ENCODE data around the gene KIAA0513. TPM values are rescaled to one million over a fixed set of nuclear protein-coding genes. Genes with fewer than 3 reads are reported as not detected.

Gene KIAA0513
- total RNA-seq, 2 donors from 2014 or later, result 23.1 to 71.9 TPM

DNA sequence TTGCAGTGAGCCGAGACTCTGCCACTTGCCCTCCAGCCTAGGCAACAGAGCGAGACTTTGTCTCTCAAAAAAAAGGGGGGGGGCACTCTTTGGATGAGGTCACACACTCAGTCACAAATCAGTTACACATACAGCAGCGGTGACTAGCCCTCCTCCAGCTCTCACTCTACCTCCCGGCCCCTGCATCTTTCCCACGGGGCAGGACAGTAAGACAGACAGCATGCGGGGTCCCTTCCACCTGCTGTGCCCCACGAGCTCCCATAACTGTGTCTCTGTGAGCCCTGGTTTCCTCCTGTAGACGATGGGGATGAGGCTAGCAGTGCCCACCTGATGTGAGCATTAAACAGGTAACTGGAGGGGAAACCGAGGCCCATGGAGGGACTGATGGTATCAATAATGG, 79.5 kb downstream of the KIAA0513 start:
- 82 to 89% methylated on average over 9 of the region's 9 CpGs for WGBS, 2 donors
- ATAC-seq (no peak), DNase-seq (no peak)
- Histone ChIP-seq H3K4me3 (no peak overlapping the region), H3K4me1 (no peaks in the 10 kb centered on the region), H3K27ac (no peak overlapping the region), H3K27me3 (no peaks in the 10 kb centered on the region), H3K9me3 (no peaks in the 10 kb centered on the region), H3K36me3 (replicated peaks in 1 of 2; ENCODE audit: insufficient read depth in 1 of 2, low read depth in 2 of 2) (no peaks in the 10 kb centered on the region)
- intact Hi-C loops (cut with DNase I), result no loop called here
- TF ChIP-seq POLR2A (IDR thresholded peaks at IDR 0.05), result no peak
- TF ChIP-seq, protein P1, sequence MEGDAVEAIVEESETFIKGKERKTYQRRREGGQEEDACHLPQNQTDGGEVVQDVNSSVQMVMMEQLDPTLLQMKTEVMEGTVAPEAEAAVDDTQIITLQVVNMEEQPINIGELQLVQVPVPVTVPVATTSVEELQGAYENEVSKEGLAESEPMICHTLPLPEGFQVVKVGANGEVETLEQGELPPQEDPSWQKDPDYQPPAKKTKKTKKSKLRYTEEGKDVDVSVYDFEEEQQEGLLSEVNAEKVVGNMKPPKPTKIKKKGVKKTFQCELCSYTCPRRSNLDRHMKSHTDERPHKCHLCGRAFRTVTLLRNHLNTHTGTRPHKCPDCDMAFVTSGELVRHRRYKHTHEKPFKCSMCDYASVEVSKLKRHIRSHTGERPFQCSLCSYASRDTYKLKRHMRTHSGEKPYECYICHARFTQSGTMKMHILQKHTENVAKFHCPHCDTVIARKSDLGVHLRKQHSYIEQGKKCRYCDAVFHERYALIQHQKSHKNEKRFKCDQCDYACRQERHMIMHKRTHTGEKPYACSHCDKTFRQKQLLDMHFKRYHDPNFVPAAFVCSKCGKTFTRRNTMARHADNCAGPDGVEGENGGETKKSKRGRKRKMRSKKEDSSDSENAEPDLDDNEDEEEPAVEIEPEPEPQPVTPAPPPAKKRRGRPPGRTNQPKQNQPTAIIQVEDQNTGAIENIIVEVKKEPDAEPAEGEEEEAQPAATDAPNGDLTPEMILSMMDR (IDR thresholded peaks at IDR 0.05), result no peak

DNA sequence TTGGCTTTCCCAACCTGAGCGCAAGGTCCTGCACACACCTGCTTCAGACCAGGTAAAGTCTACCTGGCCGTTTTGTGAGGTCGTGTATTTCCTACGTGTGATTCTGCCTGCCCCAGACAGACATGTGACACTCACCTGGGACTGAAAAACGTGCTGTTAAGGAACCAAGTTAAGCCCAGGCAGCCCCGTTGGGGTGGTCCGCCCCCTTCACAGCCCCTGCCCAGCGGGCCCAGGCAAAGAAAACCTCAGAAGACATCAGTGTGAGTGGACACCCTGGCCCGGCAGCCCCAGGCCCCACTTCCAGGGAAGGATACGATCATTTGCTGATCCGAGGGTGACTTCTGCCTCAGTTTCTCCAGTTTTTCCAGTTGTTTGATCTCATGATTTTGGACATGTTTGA, 79.9 kb downstream of the KIAA0513 start:
- Histone ChIP-seq H3K36me3 (replicated peaks in 1 of 2; ENCODE audit: insufficient read depth in 1 of 2, low read depth in 2 of 2) (no peaks in the 10 kb centered on the region), H3K27me3 (no peaks in the 10 kb centered on the region), H3K9me3 (no peaks in the 10 kb centered on the region), H3K27ac (no peak overlapping the region), H3K4me3 (no peak overlapping the region), H3K4me1 (no peaks in the 10 kb centered on the region)
- WGBS, 2 donors, result 74 to 76% methylated on average over 7 to 11 of the region's 11 CpGs
- ATAC-seq (no peak), DNase-seq (no peak)
- TF ChIP-seq POLR2A (IDR thresholded peaks at IDR 0.05), result no peak
- TF ChIP-seq, protein P1 (IDR thresholded peaks at IDR 0.05), result no peak
- intact Hi-C loops (cut with DNase I), result no loop called here

DNA sequence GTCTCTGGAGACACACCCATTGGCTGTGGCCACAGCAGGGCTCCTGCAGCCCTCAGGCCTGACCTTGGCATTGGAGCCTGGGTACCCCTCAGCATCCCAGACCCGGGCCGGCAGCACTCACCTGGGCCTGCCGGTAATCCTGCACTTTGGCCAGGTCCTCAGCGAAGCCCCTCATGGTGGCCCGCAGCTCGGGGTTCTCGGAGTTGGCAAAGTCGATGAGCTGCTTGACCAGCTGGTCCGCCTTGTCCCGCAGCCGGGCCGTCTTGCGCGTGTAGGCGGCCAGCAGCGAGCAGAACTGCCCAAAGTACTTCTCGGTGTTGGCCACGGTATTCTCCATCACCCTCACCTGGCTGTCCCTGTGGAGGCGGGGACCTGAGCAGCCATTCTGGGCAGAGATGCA, 82.5 kb downstream of the KIAA0513 start:
- 93 to 94% methylated on average over 9 to 19 of the region's 19 CpGs for WGBS, 2 donors
- no peak overlapping the region for H3K4me3 ChIP-seq
- peaks cover 7% of the 10 kb centered on the region for H3K4me1 ChIP-seq
- H3K27ac ChIP-seq, result no peak overlapping the region
- no peaks in the 10 kb centered on the region for H3K36me3 ChIP-seq (replicated peaks in 1 of 2; ENCODE audit: insufficient read depth in 1 of 2, low read depth in 2 of 2)
- TF ChIP-seq POLR2A (IDR thresholded peaks at IDR 0.05), result no peak
- TF ChIP-seq, protein P1 (IDR thresholded peaks at IDR 0.05), result no peak
- no peaks in the 10 kb centered on the region for H3K9me3 ChIP-seq
- DNase-seq, result no peak
- no peaks in the 10 kb centered on the region for H3K27me3 ChIP-seq
- intact Hi-C loops (cut with DNase I), result loop anchor here (10.0 kb wide), 1 partner anchor 135 kb away; no protein-coding TSS in a partner anchor
- ATAC-seq, result no peak

DNA sequence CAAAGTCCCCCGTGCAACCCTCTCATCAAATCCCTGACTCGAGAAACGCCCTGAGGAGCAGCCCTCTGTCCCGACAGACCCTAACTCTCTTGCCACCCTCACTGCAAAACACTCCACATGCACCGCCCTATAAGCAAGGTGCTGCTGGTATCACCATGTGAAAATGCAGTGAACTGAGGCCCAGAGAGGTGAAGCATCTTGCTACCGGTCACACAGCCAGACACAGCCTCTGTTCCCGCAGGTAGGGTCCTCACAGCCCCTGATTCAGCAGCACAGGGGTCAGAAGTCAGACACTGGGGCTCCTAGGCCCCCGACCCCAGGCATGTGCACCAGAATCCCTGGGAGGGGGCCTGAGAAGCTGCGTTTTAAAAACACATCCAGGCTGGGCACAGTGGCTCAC, 83.6 kb downstream of the KIAA0513 start:
- no peaks in the 10 kb centered on the region for H3K36me3 ChIP-seq (replicated peaks in 1 of 2; ENCODE audit: insufficient read depth in 1 of 2, low read depth in 2 of 2)
- no peaks in the 10 kb centered on the region for H3K27me3 ChIP-seq
- no peak overlapping the region for H3K27ac ChIP-seq
- ATAC-seq, result no peak
- TF ChIP-seq POLR2A (IDR thresholded peaks at IDR 0.05), result no peak
- peaks cover 9% of the 10 kb centered on the region for H3K4me1 ChIP-seq
- DNase-seq, result no peak
- intact Hi-C loops (cut with DNase I), result loop anchor here (10.0 kb wide), 1 partner anchor 134 kb away; no protein-coding TSS in a partner anchor
- H3K4me3 ChIP-seq, result no peak overlapping the region
- WGBS, 2 donors, result 77 to 81% methylated on average over 5 to 9 of the region's 9 CpGs
- H3K9me3 ChIP-seq, result no peaks in the 10 kb centered on the region

DNA sequence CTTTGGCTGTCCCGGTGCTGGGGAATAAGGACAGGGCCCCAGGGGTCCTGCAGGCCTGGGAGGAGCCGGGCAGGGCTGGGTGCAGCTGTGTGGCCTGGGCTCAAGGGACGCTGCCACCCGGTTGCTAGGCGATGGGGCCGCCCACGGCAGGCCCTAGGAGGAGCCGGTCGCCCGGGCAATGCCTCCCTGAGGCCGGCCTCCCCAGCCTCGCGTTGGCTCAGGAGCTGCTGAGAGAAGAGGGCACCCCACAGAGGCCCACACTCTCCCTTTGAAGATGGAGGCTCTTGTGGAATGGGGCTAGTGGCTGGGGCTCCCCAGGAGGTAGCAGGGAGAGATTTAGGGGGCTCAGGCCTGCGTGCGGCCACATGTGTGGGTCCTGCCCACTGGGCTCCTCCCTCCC, 84.8 kb downstream of the KIAA0513 start, which contains the start of gene CIBAR2:
Gene CIBAR2, minus strand, starts transcription at position 109 of the 400 bp plus-strand sequence. CDS start 120 bp downstream, outside the sequence.
- DNase-seq (no peak), ATAC-seq (no peak)
- peaks cover 9% of the 10 kb centered on the region for H3K4me1 ChIP-seq
- 74 to 100% methylated on average over 2 to 15 of the region's 15 CpGs for WGBS, 2 donors
- no peak within 1 kb of the TSS for H3K4me3 ChIP-seq
- no peaks in the 10 kb centered on the region for H3K27me3 ChIP-seq
- H3K36me3 ChIP-seq (replicated peaks in 1 of 2; ENCODE audit: insufficient read depth in 1 of 2, low read depth in 2 of 2), result no peaks in the 10 kb centered on the region
- H3K27ac ChIP-seq, result no peak within 1 kb of the TSS
- no peak for TF ChIP-seq POLR2A (IDR thresholded peaks at IDR 0.05)
- TF ChIP-seq, protein P1 (IDR thresholded peaks at IDR 0.05), result no peak
- intact Hi-C loops (cut with DNase I), result loop anchor here (10.0 kb wide), 1 partner anchor 132 kb away; no protein-coding TSS in a partner anchor
- H3K9me3 ChIP-seq, result no peaks in the 10 kb centered on the region

All from body of pancreas (tissue), 4 donors.